Naive thymus-derived CD4-positive, alpha-beta T cell (primary cell): ENCODE measurements around the gene KCNH1. TPM values are rescaled to one million over a fixed set of nuclear protein-coding genes. Genes with fewer than 3 reads are reported as not detected.

Source experiments
- ATAC-seq: fragments of 150-1000 bp; cut with Tn5 transposase; 2 replicates; pipeline ENCODE4 v1.10.0; 2021; ENCODE audit warnings: mild to moderate bottlenecking, moderate library complexity
- CTCF ChIA-PET: fragments of 350-600 bp; sonication (Branson Sonifier 250); formaldehyde crosslinking; loops from one replicate; lab custom pipeline; 2021; ENCODE audit warnings: antibody characterized with exemption; lab: Charles Lee
- POLR2A ChIA-PET: fragments of 350-600 bp; sonication (Branson Sonifier 250); formaldehyde crosslinking; loops from one replicate; lab custom pipeline; 2021; ENCODE audit warnings: antibody characterized with exemption, inconsistent platforms; lab: Charles Lee
- DNase-seq, 9 donors: peaks; one replicate each; pipeline versions ENCODE4 v3.0.0 to v3.0.0-alpha.2; 2020 to 2022; ENCODE audit warnings: mixed read lengths in 1 of 9
- H3K27ac ChIP-seq: one replicate; pipeline ENCODE4 v1.7.0; 2013; ENCODE audit warnings: mild to moderate bottlenecking, low read depth, low read length, moderate library complexity
- H3K27me3 ChIP-seq, 2 donors: one replicate each; pipeline ENCODE4 v1.7.0; 2013; ENCODE audit warnings: low read length in 2 of 2, mild to moderate bottlenecking in 2 of 2, moderate library complexity in 2 of 2; ENCODE audit not compliant: control insufficient read depth in 2 of 2, insufficient read depth in 2 of 2
- H3K36me3 ChIP-seq, 3 experiments: 1 replicate in 2 of 3; 2 replicates in 1 of 3; pipeline ENCODE4 v1.7.0; 2013; ENCODE audit warnings: low read length in 3 of 3, mild to moderate bottlenecking in 3 of 3, moderate library complexity in 1 of 3; ENCODE audit not compliant: insufficient read depth in 3 of 3, control insufficient read depth in 2 of 3
- H3K4me1 ChIP-seq, 2 donors: one replicate each; pipeline ENCODE4 v1.7.0; 2013; ENCODE audit warnings: low read length in 2 of 2, mild to moderate bottlenecking in 2 of 2, moderate library complexity in 1 of 2; ENCODE audit not compliant: control insufficient read depth in 2 of 2, insufficient read depth in 2 of 2
- H3K4me3 ChIP-seq: 2 replicates; pipeline ENCODE4 v1.7.0; 2013; ENCODE audit warnings: mild to moderate bottlenecking, low read length
- H3K9me3 ChIP-seq, 3 experiments: 1 replicate in 2 of 3; 2 replicates in 1 of 3; pipeline ENCODE4 v1.7.0; 2013; ENCODE audit warnings: low read length in 3 of 3; ENCODE audit not compliant: control insufficient read depth in 2 of 3
- H3K27ac Mint-ChIP-seq, 9 donors: one replicate each; pipeline ENCODE4 v1.8.0; 2020 to 2022; ENCODE audit warnings: mixed read lengths in 9 of 9, mild to moderate bottlenecking in 8 of 9, moderate library complexity in 5 of 9, inconsistent platforms in 2 of 9
- H3K27me3 Mint-ChIP-seq, 5 donors: one replicate each; pipeline ENCODE4 v1.8.0; 2021 to 2022; ENCODE audit warnings: mixed read lengths in 5 of 5, mild to moderate bottlenecking in 1 of 5
- H3K36me3 Mint-ChIP-seq, 5 donors: one replicate each; pipeline ENCODE4 v1.8.0; 2020 to 2022; ENCODE audit warnings: mixed read lengths in 5 of 5, mild to moderate bottlenecking in 3 of 5, inconsistent platforms in 1 of 5
- H3K4me1 Mint-ChIP-seq, 7 donors: one replicate each; pipeline ENCODE4 v1.8.0; 2020 to 2022; ENCODE audit warnings: mixed read lengths in 7 of 7, mild to moderate bottlenecking in 3 of 7, inconsistent platforms in 1 of 7
- H3K4me3 Mint-ChIP-seq, 10 donors: one replicate each; pipeline ENCODE4 v1.8.0; 2020 to 2022; ENCODE audit warnings: mild to moderate bottlenecking in 10 of 10, mixed read lengths in 10 of 10, moderate library complexity in 6 of 10, inconsistent platforms in 2 of 10
- H3K9me3 Mint-ChIP-seq, 11 donors: one replicate each; pipeline ENCODE4 v1.8.0; 2020 to 2022; ENCODE audit warnings: mixed read lengths in 11 of 11, mild to moderate bottlenecking in 4 of 11, inconsistent platforms in 1 of 11, moderate library complexity in 1 of 11
- intact Hi-C, 2 donors: fragments of 100-400 bp; cut with micrococcal nuclease; formaldehyde crosslinking; loops; one replicate each; pipeline ENCODE4 v1.15.1; 2023
- polyA plus RNA-seq, 2 donors: library from polyadenylated mRNA; unstranded; fragments of 300-500 nt; fragmentation: Illumina TruSeq; gene quantifications; one replicate each; pipeline ENCODE4 v1.2.3, GENCODE V29; 2021
- total RNA-seq, 6 experiments: library from RNA in 5 of 6; stranded (reverse) in 5 of 6; gene quantifications; 1 replicate in 5 of 6; 2 replicates in 1 of 6; pipeline ENCODE4 v1.2.3 and lab custom pipeline; 2021 to 2026

Gene KCNH1
- total and polyA plus RNA-seq, 7 experiments from 2014 or later = not detected

GRCh38 chr1:210757677-210758076 lies 376.3 kb downstream of the KCNH1 start:
- H3K4me3 ChIP-seq = no peak overlapping the region
- Mint-ChIP-seq H3K4me1 (no peaks in the 10 kb centered on the region), H3K27me3 (peaks cover 4 to 33% (median 8%) of the 10 kb centered on the region in 5 donors), H3K27ac (no peak overlapping the region), H3K9me3 (peaks cover 0 to 27% (median 5%) of the 10 kb centered on the region in 11 donors), H3K4me3 (no peak overlapping the region), H3K36me3 (peaks cover 0 to 4% (median 0%) of the 10 kb centered on the region in 5 donors)
- intact Hi-C loops = no loop called here
- ATAC-seq = no peak
- H3K27ac ChIP-seq = no peak overlapping the region
- H3K9me3 ChIP-seq = no peaks in the 10 kb centered on the region
- no peak for DNase-seq
- H3K36me3 ChIP-seq = no peaks in the 10 kb centered on the region
- H3K27me3 ChIP-seq = no peaks in the 10 kb centered on the region
- ChIA-PET CTCF (no interaction called here), POLR2A (no interaction called here)
- H3K4me1 ChIP-seq = no peaks in the 10 kb centered on the region

- H3K36me3 ChIP-seq = no peaks in the 10 kb centered on the region
- no peaks in the 10 kb centered on the region for H3K27me3 ChIP-seq
- DNase-seq (no peak), ATAC-seq (no peak)
- Mint-ChIP-seq H3K27ac (peak overlapping the region in 1 of 9 donors; percentile 5), H3K9me3 (peaks cover 0 to 19% (median 3%) of the 10 kb centered on the region in 11 donors), H3K4me1 (no peaks in the 10 kb centered on the region), H3K4me3 (no peak overlapping the region), H3K36me3 (peaks cover 0 to 4% (median 0%) of the 10 kb centered on the region in 5 donors), H3K27me3 (peaks cover 4 to 40% (median 8%) of the 10 kb centered on the region in 5 donors)
- intact Hi-C loops = no loop called here
- H3K4me3 ChIP-seq = no peak overlapping the region
- ChIA-PET CTCF (no interaction called here), POLR2A (no interaction called here)
- H3K9me3 ChIP-seq = no peaks in the 10 kb centered on the region
- no peaks in the 10 kb centered on the region for H3K4me1 ChIP-seq
- H3K27ac ChIP-seq = no peak overlapping the region
Measured at GRCh38 chr1:210755991-210756659, 377.8 kb downstream of the KCNH1 start.

- Mint-ChIP-seq H3K4me1 (no peaks in the 10 kb centered on the region), H3K4me3 (no peak overlapping the region), H3K36me3 (peaks cover 0 to under 1% (median 0%) of the 10 kb centered on the region in 5 donors), H3K27ac (no peak overlapping the region), H3K27me3 (peaks cover 4 to 34% (median 8%) of the 10 kb centered on the region in 5 donors), H3K9me3 (peaks cover 0 to 14% (median 3%) of the 10 kb centered on the region in 11 donors)
- Histone ChIP-seq H3K4me3 (no peak overlapping the region), H3K27me3 (no peaks in the 10 kb centered on the region), H3K4me1 (no peaks in the 10 kb centered on the region), H3K27ac (no peak overlapping the region), H3K9me3 (no peaks in the 10 kb centered on the region), H3K36me3 (no peaks in the 10 kb centered on the region)
- intact Hi-C loops = no loop called here
- POLR2A ChIA-PET = no interaction called here
- DNase-seq (no peak), ATAC-seq (no peak)
- CTCF ChIA-PET = interaction anchor here (0.7 kb wide), 1 partner anchor 350 kb away, joined by 3 read pairs; no protein-coding TSS in a partner anchor
Measured at GRCh38 chr1:210754878-210755665, 378.9 kb downstream of the KCNH1 start.

GRCh38 chr1:210751911-210752310 lies 382.0 kb downstream of the KCNH1 start:
- ATAC-seq = no peak
- Mint-ChIP-seq H3K9me3 (peaks cover 0 to 6% (median 0%) of the 10 kb centered on the region in 11 donors), H3K27ac (no peak overlapping the region), H3K4me1 (no peaks in the 10 kb centered on the region), H3K27me3 (peaks cover 0 to 35% (median 5%) of the 10 kb centered on the region in 5 donors), H3K4me3 (no peak overlapping the region), H3K36me3 (no peaks in the 10 kb centered on the region)
- no peaks in the 10 kb centered on the region for H3K36me3 ChIP-seq
- no peaks in the 10 kb centered on the region for H3K4me1 ChIP-seq
- no peak overlapping the region for H3K4me3 ChIP-seq
- no peaks in the 10 kb centered on the region for H3K27me3 ChIP-seq
- intact Hi-C loops = no loop called here
- no peak overlapping the region for H3K27ac ChIP-seq
- no peak for DNase-seq
- ChIA-PET POLR2A (no interaction called here), CTCF (no interaction called here)
- no peaks in the 10 kb centered on the region for H3K9me3 ChIP-seq

- H3K9me3 Mint-ChIP-seq = peaks cover 0 to 4% (median 0%) of the 10 kb centered on the region in 11 donors
- H3K36me3 Mint-ChIP-seq = no peaks in the 10 kb centered on the region
- ChIA-PET POLR2A (no interaction called here), CTCF (no interaction called here)
- DNase-seq (no peak), ATAC-seq (no peak)
- peaks cover 0 to 21% (median 5%) of the 10 kb centered on the region in 5 donors for H3K27me3 Mint-ChIP-seq
- H3K27ac Mint-ChIP-seq = no peak overlapping the region
- H3K27ac ChIP-seq = no peak overlapping the region
- H3K4me1 Mint-ChIP-seq = no peaks in the 10 kb centered on the region
- no peak overlapping the region for H3K4me3 ChIP-seq
- no peaks in the 10 kb centered on the region for H3K27me3 ChIP-seq
- H3K36me3 ChIP-seq = no peaks in the 10 kb centered on the region
- H3K4me3 Mint-ChIP-seq = no peak overlapping the region
- no peaks in the 10 kb centered on the region for H3K4me1 ChIP-seq
- H3K9me3 ChIP-seq = no peaks in the 10 kb centered on the region
- intact Hi-C loops = no loop called here
Measured at GRCh38 chr1:210750468-210750867, 383.5 kb downstream of the KCNH1 start.

- DNase-seq = no peak
- no peaks in the 10 kb centered on the region for H3K36me3 ChIP-seq
- H3K4me3 Mint-ChIP-seq = no peak overlapping the region
- H3K4me1 Mint-ChIP-seq = no peaks in the 10 kb centered on the region
- intact Hi-C loops = no loop called here
- no peaks in the 10 kb centered on the region for H3K36me3 Mint-ChIP-seq
- H3K27ac Mint-ChIP-seq = no peak overlapping the region
- H3K27ac ChIP-seq = no peak overlapping the region
- CTCF ChIA-PET = no interaction called here
- H3K9me3 Mint-ChIP-seq = peaks cover 0 to 3% (median 0%) of the 10 kb centered on the region in 11 donors
- ATAC-seq = no peak
- no peaks in the 10 kb centered on the region for H3K27me3 ChIP-seq
- H3K9me3 ChIP-seq = no peaks in the 10 kb centered on the region
- no peak overlapping the region for H3K4me3 ChIP-seq
- POLR2A ChIA-PET = no interaction called here
- peaks cover 0 to 15% (median 5%) of the 10 kb centered on the region in 5 donors for H3K27me3 Mint-ChIP-seq
- no peaks in the 10 kb centered on the region for H3K4me1 ChIP-seq
Measured at GRCh38 chr1:210748796-210749195, 385.2 kb downstream of the KCNH1 start.
